ENCODE results near the gene HOXB8.

- TF ChIP-seq, protein P1, sequence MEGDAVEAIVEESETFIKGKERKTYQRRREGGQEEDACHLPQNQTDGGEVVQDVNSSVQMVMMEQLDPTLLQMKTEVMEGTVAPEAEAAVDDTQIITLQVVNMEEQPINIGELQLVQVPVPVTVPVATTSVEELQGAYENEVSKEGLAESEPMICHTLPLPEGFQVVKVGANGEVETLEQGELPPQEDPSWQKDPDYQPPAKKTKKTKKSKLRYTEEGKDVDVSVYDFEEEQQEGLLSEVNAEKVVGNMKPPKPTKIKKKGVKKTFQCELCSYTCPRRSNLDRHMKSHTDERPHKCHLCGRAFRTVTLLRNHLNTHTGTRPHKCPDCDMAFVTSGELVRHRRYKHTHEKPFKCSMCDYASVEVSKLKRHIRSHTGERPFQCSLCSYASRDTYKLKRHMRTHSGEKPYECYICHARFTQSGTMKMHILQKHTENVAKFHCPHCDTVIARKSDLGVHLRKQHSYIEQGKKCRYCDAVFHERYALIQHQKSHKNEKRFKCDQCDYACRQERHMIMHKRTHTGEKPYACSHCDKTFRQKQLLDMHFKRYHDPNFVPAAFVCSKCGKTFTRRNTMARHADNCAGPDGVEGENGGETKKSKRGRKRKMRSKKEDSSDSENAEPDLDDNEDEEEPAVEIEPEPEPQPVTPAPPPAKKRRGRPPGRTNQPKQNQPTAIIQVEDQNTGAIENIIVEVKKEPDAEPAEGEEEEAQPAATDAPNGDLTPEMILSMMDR (IDR thresholded peaks at IDR 0.05), result no peak
- TF ChIP-seq POLR2A (IDR thresholded peaks at IDR 0.05), result no peak
- TF ChIP-seq POLR2AphosphoS5 (IDR thresholded peaks at IDR 0.05), result no peak
These were observed 23.0 kb downstream of the HOXB8 start for GRCh38 chr17:48592057-48592514.

Measured in breast epithelium (tissue), 3 donors.